ENCODE data around the gene DDX47.

DNA sequence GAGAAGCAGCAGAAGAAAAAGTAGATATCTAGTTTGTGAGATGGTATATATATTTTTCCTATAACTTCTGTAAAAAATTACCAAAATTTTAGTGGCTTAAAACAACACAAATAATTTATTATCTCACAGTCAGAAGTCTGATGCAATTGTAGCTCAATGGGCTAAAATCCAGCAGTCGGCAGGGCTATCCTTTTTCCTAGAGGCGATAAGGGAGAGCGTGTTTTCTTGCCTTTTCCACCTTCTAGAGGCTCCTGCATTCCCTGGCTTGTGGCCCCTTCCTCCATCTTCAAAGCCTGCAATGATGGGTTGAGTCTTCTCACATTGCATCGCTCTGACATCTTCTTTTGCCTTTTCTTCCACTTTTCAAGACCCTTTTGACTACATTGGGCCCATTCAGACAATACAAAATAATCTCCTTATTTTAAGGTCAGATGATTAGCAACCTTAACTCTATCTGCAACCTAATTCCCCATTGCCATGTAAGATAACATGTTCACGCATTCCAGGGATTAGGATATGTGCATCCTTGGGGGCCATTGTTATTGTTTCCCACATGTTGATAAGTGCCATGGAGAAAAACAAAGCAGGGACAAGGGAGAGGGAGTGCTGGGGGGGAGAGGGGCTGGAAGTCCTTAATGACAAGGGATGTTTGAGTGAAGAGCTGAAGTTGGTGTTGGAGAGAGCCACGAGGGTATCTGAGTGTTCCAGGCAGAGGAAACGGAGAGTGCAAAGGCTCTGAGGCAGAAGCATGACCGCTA lies 13.8 kb upstream of the DDX47 start:
- TF ChIP-seq, protein P1, sequence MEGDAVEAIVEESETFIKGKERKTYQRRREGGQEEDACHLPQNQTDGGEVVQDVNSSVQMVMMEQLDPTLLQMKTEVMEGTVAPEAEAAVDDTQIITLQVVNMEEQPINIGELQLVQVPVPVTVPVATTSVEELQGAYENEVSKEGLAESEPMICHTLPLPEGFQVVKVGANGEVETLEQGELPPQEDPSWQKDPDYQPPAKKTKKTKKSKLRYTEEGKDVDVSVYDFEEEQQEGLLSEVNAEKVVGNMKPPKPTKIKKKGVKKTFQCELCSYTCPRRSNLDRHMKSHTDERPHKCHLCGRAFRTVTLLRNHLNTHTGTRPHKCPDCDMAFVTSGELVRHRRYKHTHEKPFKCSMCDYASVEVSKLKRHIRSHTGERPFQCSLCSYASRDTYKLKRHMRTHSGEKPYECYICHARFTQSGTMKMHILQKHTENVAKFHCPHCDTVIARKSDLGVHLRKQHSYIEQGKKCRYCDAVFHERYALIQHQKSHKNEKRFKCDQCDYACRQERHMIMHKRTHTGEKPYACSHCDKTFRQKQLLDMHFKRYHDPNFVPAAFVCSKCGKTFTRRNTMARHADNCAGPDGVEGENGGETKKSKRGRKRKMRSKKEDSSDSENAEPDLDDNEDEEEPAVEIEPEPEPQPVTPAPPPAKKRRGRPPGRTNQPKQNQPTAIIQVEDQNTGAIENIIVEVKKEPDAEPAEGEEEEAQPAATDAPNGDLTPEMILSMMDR (IDR thresholded peaks at IDR 0.05): no peak
- no peak for TF ChIP-seq POLR2A (IDR thresholded peaks at IDR 0.05)
